GM20431 (cell line): Measurements from ENCODE around the gene CYP3A5.
"Not testable (repeated sequence)": the region's sequence is repeated elsewhere in the genome, so short reads cannot be mapped to it uniquely, and the experiment has no call there.

ENCODE experiments used
- in situ Hi-C: fragments of 300-500 bp; cut with MseI, MboI; formaldehyde crosslinking; loops from one replicate; pipeline ENCODE4 v1.15.0; 2020; ENCODE audit warnings: low sequenced_read_pairs; ENCODE audit not compliant: unreplicated experiment

Gene CYP3A5

GRCh38 chr7:99645590-99645989 lies 34.2 kb downstream of the CYP3A5 start:
- in situ Hi-C loops, result no loop called here

GRCh38 chr7:99644431-99644830 lies 35.4 kb downstream of the CYP3A5 start:
- in situ Hi-C loops, result no loop called here

- in situ Hi-C loops, result no loop called here
Measured at GRCh38 chr7:99643464-99643863, 36.3 kb downstream of the CYP3A5 start.

- in situ Hi-C loops, result no loop called here
Measured at GRCh38 chr7:99642027-99642426, 37.8 kb downstream of the CYP3A5 start.

GRCh38 chr7:99639267-99639666 lies 40.5 kb downstream of the CYP3A5 start:
- in situ Hi-C loops, result no loop called here

- in situ Hi-C loops, result no loop called here
Measured at GRCh38 chr7:99638731-99639130, 41.1 kb downstream of the CYP3A5 start.

GRCh38 chr7:99637414-99637813 lies 42.4 kb downstream of the CYP3A5 start:
- in situ Hi-C loops, result not testable (repeated sequence)

GRCh38 chr7:99631295-99632109 lies 48.3 kb downstream of the CYP3A5 start:
- in situ Hi-C loops, result no loop called here

GRCh38 chr7:99629643-99630042 lies 50.2 kb downstream of the CYP3A5 start:
- in situ Hi-C loops, result no loop called here

GRCh38 chr7:99628471-99629465 lies 51.0 kb downstream of the CYP3A5 start:
- in situ Hi-C loops, result no loop called here

GRCh38 chr7:99627513-99627912 lies 52.3 kb downstream of the CYP3A5 start:
- in situ Hi-C loops, result no loop called here

GRCh38 chr7:99626661-99627060 lies 53.1 kb downstream of the CYP3A5 start:
- in situ Hi-C loops, result no loop called here

GRCh38 chr7:99625961-99626360 lies 53.8 kb downstream of the CYP3A5 start:
- in situ Hi-C loops, result no loop called here

GRCh38 chr7:99625321-99625720 lies 54.5 kb downstream of the CYP3A5 start:
- in situ Hi-C loops, result no loop called here

- in situ Hi-C loops, result no loop called here
Measured at GRCh38 chr7:99624484-99624883, 55.3 kb downstream of the CYP3A5 start.

- in situ Hi-C loops, result no loop called here
Measured at GRCh38 chr7:99623702-99624447, 55.9 kb downstream of the CYP3A5 start.

GRCh38 chr7:99623091-99623693 lies 56.6 kb downstream of the CYP3A5 start:
- in situ Hi-C loops, result no loop called here

- in situ Hi-C loops, result no loop called here
Measured at GRCh38 chr7:99622596-99622995, 57.2 kb downstream of the CYP3A5 start.

GRCh38 chr7:99621271-99621670 lies 58.5 kb downstream of the CYP3A5 start:
- in situ Hi-C loops, result no loop called here

GRCh38 chr7:99619571-99620130 lies 60.1 kb downstream of the CYP3A5 start:
- in situ Hi-C loops, result no loop called here
